Left ventricle myocardium inferior (tissue), 1 donor: ENCODE results near the gene TECPR2. TPM values are rescaled to one million over a fixed set of nuclear protein-coding genes. Genes with fewer than 3 reads are reported as not detected.

Experiments used
- DNase-seq: peaks from one replicate; pipeline ENCODE4 v3.0.0-alpha.2; 2020
- H3K27ac ChIP-seq: fragments of 200-600 bp; replicated peaks from 2 replicates; pipeline ENCODE4 v1.8.0; 2021
- H3K27me3 ChIP-seq: fragments of 200-600 bp; 2 replicates; pipeline ENCODE4 v1.8.0; 2021; ENCODE audit warnings: low read depth
- H3K36me3 ChIP-seq: fragments of 200-600 bp; 2 replicates; pipeline ENCODE4 v1.8.0; 2021
- H3K4me1 ChIP-seq: fragments of 200-600 bp; 2 replicates; pipeline ENCODE4 v1.8.0; 2021
- H3K4me3 ChIP-seq: fragments of 200-600 bp; 2 replicates; pipeline ENCODE4 v1.8.0; 2021; ENCODE audit warnings: mild to moderate bottlenecking, moderate library complexity
- H3K9me3 ChIP-seq: fragments of 200-600 bp; replicated peaks from 2 replicates; pipeline ENCODE4 v1.8.0; 2021
- CTCF ChIP-seq: fragments of 200-600 bp; IDR thresholded peaks from 2 replicates; pipeline ENCODE4 v1.8.0; 2021; ENCODE audit warnings: antibody characterized with exemption, mild to moderate bottlenecking, borderline replicate concordance
- intact Hi-C: fragments of 100-400 bp; cut with micrococcal nuclease; formaldehyde crosslinking; loops from one replicate; pipeline ENCODE4 v1.11.0; 2022
- total RNA-seq: library from RNA; stranded (reverse); fragmentation: NEBNext Ultra II Directional; extraction: Animal tissue kit (Norgen Biotek cat#: 25700); gene quantifications from one replicate; pipeline ENCODE4 v1.2.1, GENCODE V29; 2021
- donor health status: DM: no; HTN: yes; CAD: no; lungs with severe emphysema.

TECPR2 gene
- total RNA-seq, 1 donor from 2014 or later, result 20.0 TPM

DNA sequence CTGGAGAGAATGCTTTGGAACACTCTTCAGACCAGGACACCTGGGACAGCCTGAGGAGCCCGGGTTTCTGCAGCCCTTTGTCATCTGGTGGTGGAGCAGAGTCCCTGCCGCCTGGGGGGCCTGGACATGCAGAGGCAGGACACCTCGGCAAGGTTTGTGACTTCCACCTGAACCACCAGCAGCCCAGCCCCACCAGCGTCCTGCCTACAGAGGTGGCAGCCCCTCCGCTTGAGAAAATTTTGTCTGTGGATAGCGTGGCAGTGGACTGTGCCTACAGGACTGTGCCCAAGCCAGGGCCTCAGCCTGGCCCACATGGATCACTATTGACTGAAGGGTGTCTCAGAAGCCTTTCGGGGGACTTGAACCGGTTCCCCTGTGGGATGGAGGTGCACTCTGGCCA, 21.2 kb upstream of the TECPR2 start:
- TF ChIP-seq CTCF, result no peak
- Histone ChIP-seq H3K4me3 (no peak overlapping the region), H3K9me3 (no peaks in the 10 kb centered on the region), H3K4me1 (no peaks in the 10 kb centered on the region), H3K27me3 (no peaks in the 10 kb centered on the region), H3K36me3 (peaks cover 96% of the 10 kb centered on the region), H3K27ac (no peak overlapping the region)
- intact Hi-C loops, result no loop called here
- DNase-seq, result no peak

GRCh38 chr14:102342238-102342637, 20.5 kb upstream of the TECPR2 start:
- TF ChIP-seq CTCF, result no peak
- Histone ChIP-seq H3K27me3 (no peaks in the 10 kb centered on the region), H3K36me3 (peaks cover 98% of the 10 kb centered on the region), H3K4me3 (no peak overlapping the region), H3K4me1 (no peaks in the 10 kb centered on the region), H3K27ac (no peak overlapping the region), H3K9me3 (no peaks in the 10 kb centered on the region)
- no peak for DNase-seq
- intact Hi-C loops, result no loop called here

DNA sequence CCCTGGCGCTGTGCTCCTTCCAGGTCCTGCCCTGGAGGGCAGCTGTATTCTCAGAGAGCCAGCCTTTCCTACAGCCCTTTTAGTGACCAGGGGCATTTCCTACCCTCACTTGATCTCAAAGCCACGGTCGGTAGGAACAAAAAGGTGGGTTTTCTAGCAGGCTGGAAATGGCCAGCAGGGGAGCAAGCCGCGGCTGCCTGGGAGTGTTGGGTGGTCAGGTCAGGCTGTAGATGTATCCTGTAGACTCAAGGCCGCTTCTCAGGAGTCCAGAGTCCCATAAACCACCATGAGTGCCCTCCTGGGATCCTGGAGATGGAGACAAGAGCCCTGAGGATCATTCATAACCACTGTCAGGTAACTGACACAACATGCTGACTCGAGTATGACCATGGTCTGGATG, 18.7 kb upstream of the TECPR2 start:
- H3K4me1 ChIP-seq, result no peaks in the 10 kb centered on the region
- no peak overlapping the region for H3K4me3 ChIP-seq

GRCh38 chr14:102344485-102344884, 18.3 kb upstream of the TECPR2 start:
- TF ChIP-seq CTCF, result no peak
- intact Hi-C loops, result no loop called here
- Histone ChIP-seq H3K27me3 (no peaks in the 10 kb centered on the region), H3K9me3 (no peaks in the 10 kb centered on the region), H3K4me1 (no peaks in the 10 kb centered on the region), H3K36me3 (peaks cover 98% of the 10 kb centered on the region), H3K27ac (no peak overlapping the region), H3K4me3 (no peak overlapping the region)
- no peak for DNase-seq

More for the DNA sequence above, 18.7 kb upstream of the TECPR2 start:
- intact Hi-C loops, result no loop called here
- no peak for TF ChIP-seq CTCF
- Histone ChIP-seq H3K27me3 (no peaks in the 10 kb centered on the region), H3K36me3 (peaks cover 98% of the 10 kb centered on the region), H3K9me3 (no peaks in the 10 kb centered on the region), H3K27ac (no peak overlapping the region)
- no peak for DNase-seq

DNA sequence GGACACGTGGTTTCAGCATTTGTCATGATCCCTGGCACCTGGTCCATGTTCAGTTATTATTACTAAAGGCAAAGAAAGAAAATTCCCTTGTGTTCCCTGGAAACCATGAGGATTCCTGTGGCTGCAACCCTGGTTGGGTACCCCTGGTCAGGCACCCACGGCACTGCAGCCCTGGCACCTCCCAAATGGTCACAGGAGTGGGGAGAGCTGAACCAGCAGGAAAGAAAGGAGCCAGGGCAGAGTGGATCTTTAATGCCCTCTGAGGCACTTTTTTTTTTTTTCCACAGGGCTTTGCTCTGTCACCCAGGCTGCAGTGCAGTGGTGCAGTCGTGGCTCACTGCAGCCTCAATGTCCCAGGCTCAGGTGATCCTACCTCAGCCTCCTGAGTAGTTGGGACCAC, 17.5 kb upstream of the TECPR2 start:
- no peak for TF ChIP-seq CTCF
- Histone ChIP-seq H3K4me1 (peaks cover under 1% of the 10 kb centered on the region), H3K27ac (no peak overlapping the region), H3K36me3 (peaks cover 99% of the 10 kb centered on the region), H3K9me3 (no peaks in the 10 kb centered on the region), H3K27me3 (no peaks in the 10 kb centered on the region), H3K4me3 (no peak overlapping the region)
- no peak for DNase-seq
- intact Hi-C loops, result no loop called here

- Histone ChIP-seq H3K4me1 (peaks cover 15% of the 10 kb centered on the region), H3K27ac (no peak overlapping the region), H3K4me3 (no peak overlapping the region), H3K36me3 (peaks cover 85% of the 10 kb centered on the region), H3K9me3 (no peaks in the 10 kb centered on the region), H3K27me3 (no peaks in the 10 kb centered on the region)
- no peak for DNase-seq
- intact Hi-C loops, result no loop called here
- TF ChIP-seq CTCF, result no peak
Measured at GRCh38 chr14:102346645-102347044, 16.1 kb upstream of the TECPR2 start.
